NCI-H1092 treated with DMSO at 0.1 percent for 48 hours (cell line): ENCODE measurements around the gene MITD1.
A peak's percentile ranks its signal among the peaks of the same experiment; 100 is the strongest.
"Not testable (repeated sequence)": the region's sequence is repeated elsewhere in the genome, so short reads cannot be mapped to it uniquely, and the experiment has no call there.

Experiments used
- DNase-seq: peaks from one replicate; lab custom pipeline; 2025; lab: John Stamatoyannopoulos, UW

Gene MITD1

DNA sequence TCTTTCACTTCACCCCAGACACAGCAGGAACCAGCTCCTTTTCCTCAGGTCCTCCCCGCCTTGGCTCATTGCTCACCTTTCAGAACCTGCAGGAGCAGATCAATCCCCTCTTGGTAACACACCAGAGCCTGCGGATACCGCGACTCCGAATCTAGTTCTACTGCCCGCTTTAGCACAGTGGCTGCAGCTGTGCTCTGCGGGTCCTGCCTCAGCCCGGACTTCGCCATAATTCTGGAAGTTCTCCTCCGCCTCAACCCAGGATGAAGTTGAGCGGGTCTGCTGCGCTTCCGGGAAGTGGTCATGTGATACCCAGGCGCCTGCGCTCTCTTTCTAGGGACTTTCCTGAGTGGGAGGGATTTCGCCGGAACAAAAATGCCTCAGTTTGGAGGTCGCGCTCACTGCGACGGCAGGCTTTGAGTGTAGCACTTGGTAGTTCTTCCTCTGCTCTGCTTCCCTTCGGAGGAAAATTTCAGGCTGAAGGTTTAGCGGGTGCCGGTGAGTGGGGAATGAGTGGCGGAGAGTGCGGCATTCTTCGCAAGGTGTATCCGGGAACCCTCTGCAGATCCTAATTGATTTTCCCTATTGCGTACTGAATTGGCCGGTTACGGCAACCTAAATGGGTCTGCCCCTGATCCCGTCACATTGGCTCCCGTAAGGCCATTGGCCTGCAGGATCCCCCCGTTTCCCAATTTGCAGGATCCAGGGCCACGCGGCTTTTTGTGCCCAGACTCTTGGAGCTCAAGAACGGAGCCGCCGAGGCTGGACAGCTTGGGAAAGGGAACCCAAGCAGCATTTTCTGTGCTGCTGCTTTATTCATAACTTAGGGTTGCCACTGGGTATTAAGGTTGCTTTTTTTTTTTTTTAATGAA lies at the start of gene MITD1, which contains the start of gene MRPL30:
TSS of gene MITD1 (minus strand) at position 304 of the 869 bp plus-strand sequence. CDS start at position 227, 77 bp downstream.
TSS of gene MRPL30 (plus strand) at position 430 of the 869 bp plus-strand sequence. CDS start 5,020 bp downstream, outside the sequence.
- peak; percentile 93 for DNase-seq

DNA sequence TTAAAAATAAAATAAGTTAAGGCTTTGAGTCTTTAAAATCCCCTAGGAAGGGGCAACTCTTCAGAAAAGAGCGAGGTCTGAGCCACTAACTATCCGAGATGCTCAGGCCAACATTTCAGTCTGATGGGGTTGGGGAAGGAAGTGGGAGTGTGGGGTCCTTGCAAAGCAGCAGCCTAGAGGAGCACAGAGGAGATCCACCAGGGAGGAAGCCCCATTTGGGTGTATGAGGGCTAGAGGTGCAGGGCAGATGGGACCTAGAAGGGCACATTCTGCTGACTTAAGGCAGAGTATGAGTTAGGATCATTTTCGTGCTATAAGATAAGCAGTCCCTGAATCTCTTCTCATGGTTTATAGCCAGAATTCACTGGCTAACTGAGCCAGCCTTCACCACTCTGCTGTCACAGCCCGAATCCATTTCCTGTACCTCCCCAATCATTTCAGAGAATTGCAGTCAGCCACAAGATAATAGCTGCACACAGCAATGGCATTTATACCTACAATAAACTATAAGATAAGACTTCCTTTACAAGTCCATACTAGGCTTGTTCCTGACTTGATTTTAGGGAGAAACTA lies 37.2 kb upstream of the MITD1 start:
- DNase-seq: no peak

DNA sequence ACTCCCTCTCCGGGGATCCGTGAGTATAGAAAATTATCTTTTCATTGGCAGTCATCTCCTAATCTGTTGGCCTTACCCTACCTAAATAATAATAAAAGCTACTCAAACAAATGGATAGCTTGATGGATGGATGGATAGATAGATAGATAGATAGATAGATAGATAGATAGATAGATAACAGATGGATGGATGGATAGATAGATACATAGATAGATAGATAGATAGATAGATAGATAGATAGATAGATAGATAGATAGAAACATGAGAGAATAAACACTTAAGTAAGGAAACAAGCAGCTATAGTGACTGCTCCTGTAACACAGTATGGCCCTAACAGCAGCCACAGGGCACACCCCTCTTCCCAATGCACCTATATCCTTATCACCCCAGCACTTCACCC lies 35.2 kb upstream of the MITD1 start:
- no peak for DNase-seq

DNA sequence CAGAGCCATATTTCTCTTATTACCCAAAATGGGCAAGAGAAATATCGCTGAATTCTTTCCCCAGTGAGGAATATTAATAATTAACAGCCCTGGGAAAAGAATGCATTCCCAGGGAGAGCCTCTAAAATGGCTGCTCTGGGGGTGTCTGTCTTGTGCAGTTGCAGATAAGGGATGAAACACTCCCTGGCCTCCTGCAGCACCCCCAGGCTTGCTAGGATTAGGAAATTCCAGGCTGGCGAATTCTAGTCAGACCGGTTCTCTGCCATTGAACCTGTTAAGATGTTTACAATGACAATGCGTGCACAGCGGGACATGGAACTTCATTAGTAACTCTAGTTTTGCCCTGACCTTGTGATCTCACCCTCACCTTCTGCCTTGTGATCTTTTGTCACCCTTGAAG lies 24.6 kb upstream of the MITD1 start:
- DNase-seq: no peak

DNA sequence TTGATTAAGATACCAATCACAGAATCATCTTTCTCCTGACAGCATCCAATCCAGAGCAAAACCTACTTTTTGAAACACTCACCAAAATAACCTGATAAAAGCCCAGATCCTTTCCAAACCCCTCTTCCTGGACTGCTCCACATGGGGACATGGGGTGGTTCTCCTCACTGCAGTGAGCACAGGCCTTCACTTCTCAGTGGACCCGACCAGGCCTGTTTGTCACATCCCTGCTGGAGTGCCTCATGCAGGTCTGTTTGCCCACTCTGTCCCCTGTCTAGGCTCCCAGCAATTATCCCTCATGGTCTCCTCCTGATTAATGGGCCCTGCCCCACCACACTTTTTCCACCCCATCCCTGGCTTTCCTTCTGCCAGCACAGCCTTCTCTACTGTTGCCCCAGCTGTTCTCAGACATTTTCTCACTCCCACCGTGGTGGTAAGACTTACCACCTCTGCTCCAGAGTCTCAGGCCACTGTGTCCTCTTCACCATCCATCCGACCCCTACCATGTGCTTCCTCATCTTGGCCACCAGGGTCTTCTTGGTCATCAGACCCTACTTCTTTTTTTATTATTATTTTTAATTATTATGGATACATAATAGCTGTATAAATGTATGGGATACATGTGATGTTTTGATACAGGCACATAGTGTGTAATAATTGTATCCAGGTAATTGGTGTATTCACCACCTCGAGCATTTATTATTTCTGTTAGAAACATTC lies 21.3 kb upstream of the MITD1 start:
- no peak for DNase-seq

DNA sequence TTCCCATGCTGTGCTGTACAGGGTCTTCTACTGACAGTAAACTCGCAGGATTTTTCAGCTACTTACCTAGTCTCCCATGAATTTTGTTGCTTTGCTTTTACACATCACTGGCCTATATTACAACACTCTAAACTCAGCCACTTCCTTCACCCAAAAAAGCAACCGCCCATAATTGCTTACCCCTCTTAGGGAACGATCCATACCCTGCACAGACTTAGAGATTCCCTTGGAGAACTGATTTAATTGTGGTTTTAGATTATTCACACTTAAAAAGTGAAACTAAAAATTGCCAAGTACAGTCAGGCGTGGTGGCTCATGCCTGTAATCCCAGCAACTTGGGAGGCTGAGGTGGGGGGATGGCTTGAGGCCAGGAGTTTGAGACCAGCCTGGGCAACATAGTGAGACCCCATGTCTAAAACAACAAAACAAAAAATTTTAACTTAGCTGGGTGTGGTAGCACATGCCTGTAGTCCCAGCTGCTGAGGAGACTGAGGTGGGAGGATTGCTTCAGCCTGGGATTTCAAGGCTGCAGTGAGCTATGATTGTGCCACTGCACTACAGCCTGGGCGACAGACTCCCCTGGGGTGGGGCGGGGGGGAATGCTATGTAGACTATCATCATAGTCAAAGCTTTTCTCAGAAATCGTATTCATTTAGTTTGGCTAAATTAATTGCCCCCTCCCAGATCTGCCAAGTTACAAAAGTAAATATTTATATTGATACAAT lies 19.4 kb upstream of the MITD1 start:
- DNase-seq: no peak

DNA sequence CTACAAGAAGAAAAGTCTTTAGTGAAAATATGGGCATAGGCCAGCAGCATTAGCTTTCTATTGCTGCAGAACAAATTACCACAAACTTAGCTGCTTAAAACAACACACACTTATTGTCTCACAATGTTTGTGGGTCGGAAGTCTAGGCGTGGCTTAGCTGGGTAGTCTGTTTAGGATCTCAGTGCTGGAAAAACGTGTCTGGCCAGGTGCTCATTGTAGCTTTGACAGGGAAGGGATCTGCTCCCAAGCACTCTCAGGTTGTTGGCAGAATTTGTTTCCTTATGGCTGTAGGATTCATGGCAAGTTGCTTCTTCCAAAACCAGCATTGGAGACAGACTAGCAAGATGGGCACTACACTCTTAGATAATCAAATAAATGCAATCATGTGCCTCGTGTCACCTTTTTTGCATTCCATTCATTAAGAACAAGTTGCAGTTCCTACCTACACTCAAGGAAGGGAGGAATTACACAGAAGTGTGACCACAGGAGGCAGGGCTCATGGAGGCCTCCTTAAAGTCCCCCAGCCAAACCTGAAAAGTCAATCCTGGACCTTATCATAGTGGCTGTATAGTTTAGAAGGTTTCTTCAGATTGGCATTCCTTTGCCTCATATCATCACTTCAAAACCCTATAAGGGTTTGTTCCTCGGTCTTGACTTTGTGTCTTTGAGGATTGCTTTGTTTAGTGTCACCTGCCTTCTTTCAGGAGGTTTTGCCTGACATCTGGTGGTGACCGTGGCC lies 17.4 kb upstream of the MITD1 start:
- DNase-seq: no peak

DNA sequence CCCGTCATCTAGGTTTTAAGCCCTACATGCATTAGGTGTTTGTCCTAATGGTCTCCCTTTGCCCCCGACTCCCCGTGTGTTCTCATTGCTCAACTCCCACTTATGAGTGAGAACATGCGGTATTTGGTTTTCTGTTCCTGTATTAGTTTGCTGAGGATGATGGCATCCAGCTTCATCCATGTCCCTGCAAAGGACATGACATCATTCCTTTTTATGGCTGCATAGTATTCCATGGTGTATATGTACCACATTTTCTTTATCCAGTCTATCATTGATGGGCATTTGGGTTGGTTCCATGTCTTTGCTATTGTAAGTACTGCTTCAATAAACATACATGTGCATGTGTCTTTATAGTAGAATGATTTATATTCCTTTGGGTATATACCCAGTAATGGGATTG lies 11.5 kb upstream of the MITD1 start:
- DNase-seq: not testable (repeated sequence)

DNA sequence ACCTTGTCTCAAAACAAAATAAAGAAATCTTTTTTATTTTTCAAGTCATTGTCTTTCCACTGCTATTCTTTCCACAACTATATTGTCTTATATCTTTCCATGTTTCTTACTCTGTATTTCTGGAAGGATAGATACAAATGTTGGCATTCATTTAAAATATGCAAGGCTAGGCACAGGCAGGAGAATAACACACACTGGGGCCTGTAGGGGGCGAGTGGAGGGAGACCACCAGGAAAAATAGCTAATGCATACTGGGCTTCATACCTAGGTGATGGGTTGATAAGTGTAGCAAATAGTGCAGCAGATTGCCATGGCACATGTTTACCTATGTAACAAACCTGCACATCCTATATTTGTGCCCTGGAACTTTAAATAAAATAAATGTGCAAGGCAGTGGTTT lies 9.7 kb upstream of the MITD1 start:
- DNase-seq: no peak

DNA sequence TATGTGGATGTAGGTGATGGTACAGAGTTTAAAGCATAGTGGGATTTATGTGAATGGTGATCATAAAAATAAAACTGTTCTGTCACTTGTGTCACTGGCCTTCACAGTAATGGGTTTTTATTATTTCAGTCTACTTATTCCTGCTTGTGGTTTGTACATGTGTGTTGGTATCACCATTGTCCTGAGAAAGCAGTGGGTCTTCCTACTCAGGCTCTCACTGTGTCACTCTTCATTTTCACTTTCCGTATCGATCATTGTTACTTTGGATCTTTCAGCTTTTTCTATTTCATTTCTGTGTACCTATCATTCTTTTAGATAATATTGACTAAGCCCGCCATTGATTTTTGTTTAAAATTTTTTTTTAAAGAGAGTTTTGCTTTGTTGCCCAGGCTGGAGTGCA lies 7.5 kb upstream of the MITD1 start:
- no peak for DNase-seq

DNA sequence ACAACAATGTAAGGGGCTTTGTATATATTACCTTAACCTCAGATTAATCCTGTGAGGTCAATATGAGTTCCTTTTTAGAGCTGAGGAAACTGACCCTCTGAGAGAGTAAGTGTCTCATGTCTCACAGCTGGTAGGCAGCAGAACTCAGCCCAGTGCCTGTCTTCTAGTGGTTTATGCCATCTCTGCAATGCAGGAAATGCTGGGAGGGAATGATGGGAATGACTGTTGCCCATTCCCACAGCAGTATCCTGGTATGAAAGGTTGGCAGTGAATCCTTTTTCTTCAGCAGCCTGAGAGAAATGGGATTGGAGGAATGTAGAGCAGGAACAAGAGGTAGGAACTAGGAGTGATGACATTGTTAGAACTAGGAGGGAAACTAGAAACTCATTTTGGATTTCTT lies 6.2 kb upstream of the MITD1 start:
- DNase-seq: no peak

DNA sequence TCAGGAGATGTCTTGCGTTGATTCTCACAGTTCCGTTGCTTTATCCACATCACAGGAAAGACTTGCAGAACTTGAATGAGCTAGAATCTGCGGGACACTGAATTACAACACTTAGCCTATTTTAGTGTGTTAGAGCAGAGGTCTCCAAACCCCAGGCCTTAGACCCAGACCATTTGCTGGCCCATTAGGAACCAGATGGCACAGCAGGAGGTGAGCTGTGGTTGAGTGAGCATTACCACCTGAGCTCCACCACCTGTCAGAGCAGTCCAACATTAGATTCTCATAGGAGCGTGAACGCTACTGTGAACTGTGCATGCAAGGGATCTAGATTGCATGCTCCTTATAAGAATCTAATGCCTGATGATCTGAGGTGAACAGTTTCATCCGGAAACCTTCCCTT lies 4.0 kb upstream of the MITD1 start:
- no peak for DNase-seq

DNA sequence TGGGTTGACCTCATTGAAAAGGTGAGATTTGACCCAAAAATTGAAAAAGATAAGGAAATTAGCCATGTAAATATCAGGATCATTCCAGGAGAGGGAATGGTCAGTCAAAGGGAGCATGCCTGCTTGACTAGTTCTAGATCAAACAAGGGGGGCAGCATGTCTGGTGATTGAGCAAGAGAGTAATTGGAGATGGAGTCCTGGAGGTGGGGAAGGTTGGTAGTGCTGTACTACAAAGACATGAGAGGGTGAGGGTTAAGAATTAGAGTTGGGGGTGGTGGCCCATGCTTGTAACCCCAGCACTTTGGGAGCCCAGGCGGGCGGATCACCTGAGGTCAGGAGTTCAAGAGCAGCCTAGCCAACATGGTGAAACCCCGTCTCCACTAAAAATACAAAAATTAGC lies 2.2 kb upstream of the MITD1 start:
- DNase-seq: no peak

DNA sequence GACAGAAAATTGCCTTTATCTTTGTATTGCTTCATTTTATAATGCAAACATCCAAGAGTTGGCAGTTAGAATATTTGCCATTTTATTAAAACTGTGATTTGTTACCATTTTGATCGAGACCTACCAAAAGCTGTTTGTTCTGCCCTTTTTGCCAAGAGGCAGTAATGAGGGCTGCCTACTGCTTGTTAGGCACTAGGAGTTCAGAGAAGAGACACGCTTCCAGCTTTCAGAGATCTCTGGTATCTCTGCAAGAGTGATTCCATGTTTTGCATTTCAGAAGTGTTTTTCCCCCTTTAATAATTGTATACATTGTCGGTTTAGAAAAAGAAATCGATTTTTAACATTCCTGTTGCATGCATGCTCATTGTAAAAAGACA lies 754 bp upstream of the MITD1 start:
- no peak for DNase-seq

DNA sequence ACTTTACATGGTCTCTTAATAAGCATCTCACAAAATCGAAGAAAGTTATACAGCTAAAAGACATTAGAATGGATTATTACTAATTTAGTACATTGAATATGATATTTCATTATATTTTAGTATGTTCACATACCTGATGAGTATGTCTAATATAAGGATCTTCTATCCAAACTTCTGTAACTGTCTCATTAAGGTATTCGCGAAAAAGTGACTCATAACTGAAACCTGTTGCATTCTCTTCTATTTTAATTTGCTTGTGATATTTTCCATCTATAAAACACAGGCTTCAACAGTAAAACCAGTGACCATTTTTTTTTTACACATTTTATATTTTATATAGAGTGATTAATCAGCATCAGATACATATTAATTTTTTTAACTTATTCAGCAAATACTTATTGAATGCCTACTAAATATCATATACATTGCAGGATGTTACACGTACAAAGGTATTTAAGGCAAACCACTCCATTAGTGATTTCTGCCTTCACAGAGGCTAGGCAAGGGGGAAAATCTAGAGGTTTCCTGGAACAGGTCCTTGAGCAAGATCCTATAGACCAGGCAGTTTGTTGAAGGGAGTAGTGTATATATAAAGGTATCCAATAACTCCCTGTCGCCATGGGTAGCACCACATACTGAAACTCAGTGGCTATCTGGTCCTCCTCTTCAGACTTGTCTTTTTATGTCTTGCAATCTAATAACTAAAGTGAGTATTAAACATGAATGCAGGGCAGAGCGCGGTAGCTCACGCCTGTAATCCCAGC lies 9.3 kb downstream of the MITD1 start:
- DNase-seq: no peak

DNA sequence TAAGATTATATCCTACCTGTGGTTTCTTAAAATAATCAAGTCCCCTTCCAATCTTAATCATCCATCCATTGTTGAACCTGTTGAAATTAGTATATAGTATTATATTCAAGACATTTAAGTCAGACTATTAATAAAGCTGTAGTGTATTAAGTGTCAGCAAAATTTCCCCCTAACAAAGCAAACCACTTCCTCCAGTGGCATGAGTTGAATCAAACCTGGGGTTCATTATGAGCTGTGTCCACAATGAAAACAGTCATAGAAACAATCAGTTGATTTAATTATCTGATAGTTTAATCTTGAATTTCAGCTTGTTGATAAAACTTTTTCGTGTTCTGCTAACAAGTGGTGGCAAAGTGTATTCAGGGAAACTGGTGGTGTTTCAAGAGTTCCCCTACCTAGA lies 11.3 kb downstream of the MITD1 start:
- no peak for DNase-seq

DNA sequence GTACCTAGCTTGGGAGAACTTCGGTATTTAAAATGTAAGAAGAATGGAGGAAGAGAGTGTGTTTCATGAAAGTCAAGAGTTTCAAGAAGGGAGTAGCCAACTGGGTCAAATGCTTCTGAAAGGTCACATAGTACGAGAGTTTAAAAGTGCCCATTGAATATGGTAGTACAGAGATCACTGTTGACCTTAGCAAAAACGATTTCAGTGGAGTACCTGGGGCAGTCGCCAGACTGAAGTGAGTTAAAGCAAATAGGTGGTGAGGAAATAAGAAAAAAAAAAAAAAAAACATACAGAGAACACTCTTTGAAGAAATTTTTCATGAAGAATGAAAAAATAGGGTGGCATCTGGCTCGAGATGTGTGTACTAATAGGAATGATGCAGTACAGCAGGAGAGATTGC lies 14.6 kb downstream of the MITD1 start:
- no peak for DNase-seq

DNA sequence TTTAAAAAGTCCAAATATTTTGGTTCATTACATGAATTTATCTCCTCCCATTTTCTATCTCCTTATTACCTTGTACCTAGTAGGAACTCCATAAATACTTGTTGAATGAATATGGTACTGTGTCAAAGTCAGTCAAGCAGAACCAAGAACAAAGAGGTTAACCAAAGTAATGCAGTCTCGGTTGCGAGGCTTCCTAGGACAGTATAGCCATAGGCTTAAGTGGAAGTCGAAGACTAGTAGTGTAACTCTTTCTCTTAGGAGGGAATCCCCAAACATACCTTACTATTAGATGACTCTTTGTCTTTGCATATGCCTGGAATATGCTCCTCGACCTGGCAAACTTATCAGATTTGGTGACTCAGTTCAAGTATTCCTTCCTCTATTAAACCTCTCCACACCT lies 21.3 kb downstream of the MITD1 start:
- DNase-seq: no peak

DNA sequence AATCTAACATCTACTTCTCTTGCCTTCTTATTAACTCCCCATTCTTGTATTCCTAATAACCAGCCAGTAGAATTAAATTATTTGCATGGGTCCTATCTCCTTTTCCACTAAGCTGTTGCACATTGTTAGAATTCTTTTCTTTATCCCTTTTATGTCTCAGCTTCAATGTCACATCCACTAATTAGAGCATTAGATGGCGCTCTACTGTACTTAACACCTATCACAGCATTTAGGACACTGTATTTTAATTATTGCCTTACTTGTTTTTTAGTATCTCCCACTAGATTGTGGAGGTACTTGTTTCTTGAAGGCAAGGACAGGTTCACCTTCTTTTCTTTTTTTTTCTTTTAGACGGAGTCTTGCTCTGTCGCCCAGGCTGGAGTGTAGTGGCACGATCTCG lies 22.3 kb downstream of the MITD1 start:
- no peak for DNase-seq

DNA sequence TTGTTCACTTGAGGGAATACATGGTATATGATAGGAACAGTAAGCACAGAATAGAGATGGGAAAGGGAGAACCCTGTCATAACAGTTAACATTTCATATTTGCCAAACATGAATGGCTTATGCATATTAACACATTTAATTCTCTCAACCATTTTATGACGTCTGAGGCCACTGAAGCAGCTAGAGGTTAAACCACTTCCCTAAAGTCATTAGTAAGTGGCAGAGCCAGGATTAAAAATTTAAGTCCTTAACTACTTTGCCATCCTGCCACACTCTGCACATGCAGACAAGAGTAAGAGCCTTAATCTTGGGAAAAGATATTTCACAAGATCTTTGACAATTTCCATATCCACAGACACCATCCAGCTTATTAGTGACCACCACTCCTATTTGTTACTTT lies 24.0 kb downstream of the MITD1 start:
- DNase-seq: no peak
